Pancreas (tissue), 10 donors: ENCODE results near the gene OSBPL10. TPM values are rescaled to one million over a fixed set of nuclear protein-coding genes. Genes with fewer than 3 reads are reported as not detected.

Experiments
- ATAC-seq, 4 donors: fragments of 200-7000 bp; cut with Tn5 transposase; one replicate each; pipeline versions ENCODE4 v1.8.0 to v1.9.1; 2020; ENCODE audit warnings: mild to moderate bottlenecking in 4 of 4, moderate library complexity in 4 of 4
- DNase-seq, 6 donors: peaks; one replicate each; pipeline ENCODE4 v3.0.0-alpha.2; 2020
- FAIRE-seq: peaks from 2 replicates; lab custom pipeline; 2012; peaks lifted over from hg19 to GRCh38; lab: Jason Lieb, UNC
- H3K27ac ChIP-seq, 4 donors: fragments of 200-600 bp; sonication (generic); 1 replicate in 3 of 4; 2 replicates in 1 of 4; pipeline versions ENCODE4 v1.5.0 to v1.8.0; 2020
- H3K27me3 ChIP-seq, 4 donors: fragments of 200-600 bp; one replicate each; pipeline ENCODE4 v1.8.0; 2021
- H3K36me3 ChIP-seq, 3 donors: fragments of 200-600 bp; sonication (generic) in 1 of 3; one replicate each; pipeline versions ENCODE4 v1.5.0 to v1.8.0; 2020 to 2021
- H3K4me1 ChIP-seq, 3 donors: fragments of 200-600 bp; one replicate each; pipeline ENCODE4 v1.8.0; 2021
- H3K4me3 ChIP-seq, 4 donors: fragments of 200-600 bp; sonication (generic) in 2 of 4; one replicate each; pipeline versions ENCODE4 v1.5.0 to v1.8.0; 2020 to 2021
- H3K9me3 ChIP-seq, 4 donors: fragments of 200-600 bp; one replicate each; pipeline ENCODE4 v1.8.0; 2021
- WGBS, 2 donors: extraction: QIAGEN DNeasy Blood & Tissue Kit; methylation state at CpG; one replicate each; pipeline ENCODE4 v1.1.7; 2013; 5-methylcytosine and 5-hydroxymethylcytosine counted together
- intact Hi-C, 3 donors: fragments of 100-400 bp; cut with DNase I; formaldehyde crosslinking; loops; one replicate each; pipeline versions ENCODE4 v1.11.1 to v1.14.2; 2022
- polyA plus RNA-seq, 2 donors: library from polyadenylated mRNA; stranded (reverse); fragments of 200-250 nt; gene quantifications; one replicate each; pipeline ENCODE4 v1.2.3, GENCODE V29; 2013
- total RNA-seq, 6 donors: library from RNA; stranded (reverse); fragmentation: NEBNext Ultra II Directional in 4 of 6; extraction: Animal tissue kit (Norgen Biotek cat#: 25700) in 4 of 6; gene quantifications; one replicate each; pipeline versions ENCODE4 v1.2.1 to v1.2.4, GENCODE V29; 2021 to 2023
- TF ChIP-seq, protein P1 (sequence below), 4 donors: fragments of 200-600 bp; sonication (generic) in 3 of 4; IDR thresholded peaks; one replicate each; pipeline versions ENCODE4 v1.5.0 to v1.8.0; 2021; ENCODE audit warnings: antibody characterized with exemption in 4 of 4
- donor health status: healthy with polysubstance abuse.
- donor health status: DM: no; HTN: no; CAD: no; lungs with moderate emphysema.
- donor health status: DM: no; HTN: no; CAD: no.
- donor health status: control.
- donor health status: control.
- donor health status: Bipolar disorder and iron deficiency.
- donor health status: DM: yes; HTN: yes; CAD: no.
- donor health status: DM: no; HTN: no; CAD: no.
- donor health status: DM: no; HTN: no; CAD: no.
- donor health status: DM: yes; HTN: yes; CAD: no.

Gene OSBPL10
- total and polyA plus RNA-seq, 8 donors = 0.57 to 4.0 (median 2.2) TPM

DNA sequence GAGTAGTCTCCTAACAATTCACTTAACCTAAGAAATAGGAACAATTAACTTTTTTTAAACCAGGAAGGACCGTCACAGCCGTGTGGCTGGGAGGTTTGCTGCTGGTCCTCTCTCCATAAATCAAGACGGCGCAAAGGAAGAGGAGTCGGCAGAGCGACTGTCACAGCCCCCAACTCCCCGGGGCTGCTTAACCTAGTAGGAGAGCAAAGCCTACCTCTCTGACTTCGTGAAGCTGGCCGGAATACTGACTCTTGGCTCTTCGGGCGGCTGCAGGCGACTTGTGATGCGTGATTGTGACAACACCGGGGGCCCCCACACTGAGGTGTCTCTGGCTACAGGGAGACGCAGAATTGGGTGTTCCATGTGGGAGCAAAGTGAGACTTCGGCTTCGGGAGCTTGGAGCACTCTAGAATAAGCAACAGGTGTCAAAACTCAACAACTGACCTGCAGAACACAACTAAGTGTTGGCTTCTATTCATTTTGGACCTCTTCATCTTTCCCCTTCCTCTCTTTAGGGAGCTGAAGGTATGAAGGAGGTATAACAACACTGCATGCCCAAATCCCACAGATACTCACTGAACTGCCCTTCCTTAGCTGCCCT, 151.1 kb downstream of the OSBPL10 start:
- no peaks in the 10 kb centered on the region for H3K36me3 ChIP-seq
- intact Hi-C loops = no loop called here
- H3K4me1 ChIP-seq = no peaks in the 10 kb centered on the region
- ATAC-seq (no peak), DNase-seq (no peak), FAIRE-seq (no peak)
- H3K27me3 ChIP-seq = no peaks in the 10 kb centered on the region
- TF ChIP-seq, protein P1, sequence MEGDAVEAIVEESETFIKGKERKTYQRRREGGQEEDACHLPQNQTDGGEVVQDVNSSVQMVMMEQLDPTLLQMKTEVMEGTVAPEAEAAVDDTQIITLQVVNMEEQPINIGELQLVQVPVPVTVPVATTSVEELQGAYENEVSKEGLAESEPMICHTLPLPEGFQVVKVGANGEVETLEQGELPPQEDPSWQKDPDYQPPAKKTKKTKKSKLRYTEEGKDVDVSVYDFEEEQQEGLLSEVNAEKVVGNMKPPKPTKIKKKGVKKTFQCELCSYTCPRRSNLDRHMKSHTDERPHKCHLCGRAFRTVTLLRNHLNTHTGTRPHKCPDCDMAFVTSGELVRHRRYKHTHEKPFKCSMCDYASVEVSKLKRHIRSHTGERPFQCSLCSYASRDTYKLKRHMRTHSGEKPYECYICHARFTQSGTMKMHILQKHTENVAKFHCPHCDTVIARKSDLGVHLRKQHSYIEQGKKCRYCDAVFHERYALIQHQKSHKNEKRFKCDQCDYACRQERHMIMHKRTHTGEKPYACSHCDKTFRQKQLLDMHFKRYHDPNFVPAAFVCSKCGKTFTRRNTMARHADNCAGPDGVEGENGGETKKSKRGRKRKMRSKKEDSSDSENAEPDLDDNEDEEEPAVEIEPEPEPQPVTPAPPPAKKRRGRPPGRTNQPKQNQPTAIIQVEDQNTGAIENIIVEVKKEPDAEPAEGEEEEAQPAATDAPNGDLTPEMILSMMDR (IDR thresholded peaks at IDR 0.05) = no peak
- 89 to 93% methylated on average over 17 of the region's 17 CpGs for WGBS, 2 donors
- no peak overlapping the region for H3K27ac ChIP-seq
- no peak overlapping the region for H3K4me3 ChIP-seq
- no peaks in the 10 kb centered on the region for H3K9me3 ChIP-seq

DNA sequence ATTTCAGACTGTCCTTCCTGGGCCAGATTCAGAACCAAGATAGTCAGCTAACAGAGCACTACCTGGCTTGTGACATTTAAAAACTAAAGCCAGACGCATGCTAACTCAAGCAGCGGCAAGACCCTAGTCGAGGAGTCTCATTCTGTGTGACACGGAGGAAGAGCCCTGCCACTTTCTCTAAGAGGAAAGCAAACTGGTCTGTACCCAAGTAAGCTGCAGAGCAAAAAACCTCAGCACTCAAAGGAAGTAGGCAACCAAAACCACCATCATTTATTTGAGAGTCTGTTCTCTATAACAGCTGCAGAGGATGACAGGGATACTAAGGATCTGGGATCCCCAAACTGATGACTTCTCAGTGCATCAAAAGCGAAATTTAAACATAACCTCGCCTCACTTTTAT, 152.1 kb downstream of the OSBPL10 start:
- H3K4me3 ChIP-seq = no peak overlapping the region
- no peak for ATAC-seq
- no peaks in the 10 kb centered on the region for H3K36me3 ChIP-seq
- no peak for DNase-seq
- TF ChIP-seq, protein P1 (IDR thresholded peaks at IDR 0.05) = no peak
- no peak for FAIRE-seq
- no peaks in the 10 kb centered on the region for H3K27me3 ChIP-seq
- intact Hi-C loops = no loop called here
- 89 to 94% methylated on average over 6 of the region's 6 CpGs for WGBS, 2 donors
- H3K27ac ChIP-seq = no peak overlapping the region
- no peaks in the 10 kb centered on the region for H3K4me1 ChIP-seq
- H3K9me3 ChIP-seq = no peaks in the 10 kb centered on the region

DNA sequence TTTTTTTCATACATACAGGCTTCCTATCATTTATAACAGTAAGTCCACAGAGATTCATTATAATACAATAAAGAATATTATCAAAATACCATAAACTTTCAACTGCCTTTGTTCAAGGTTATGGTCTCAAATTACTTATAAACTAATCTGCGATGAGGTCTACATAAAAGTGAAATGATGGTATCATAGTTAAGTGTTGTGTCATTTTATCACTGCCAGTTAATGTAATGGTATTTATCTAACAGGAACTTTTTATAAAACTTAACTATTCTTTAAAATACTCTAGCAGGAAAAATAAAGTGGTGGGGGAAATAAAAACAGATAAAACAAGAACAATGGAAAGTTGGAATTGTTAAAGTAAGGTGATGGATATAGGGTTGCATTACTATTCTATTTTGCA, 153.1 kb downstream of the OSBPL10 start:
- Histone ChIP-seq H3K27ac (no peak overlapping the region), H3K9me3 (no peaks in the 10 kb centered on the region), H3K4me1 (no peaks in the 10 kb centered on the region), H3K36me3 (no peaks in the 10 kb centered on the region), H3K4me3 (no peak overlapping the region), H3K27me3 (no peaks in the 10 kb centered on the region)
- WGBS, 2 donors = 74 to 77% methylated on average over 1 of the region's 1 CpG
- ATAC-seq (no peak), FAIRE-seq (no peak), DNase-seq (no peak)
- TF ChIP-seq, protein P1 (IDR thresholded peaks at IDR 0.05) = no peak
- intact Hi-C loops = no loop called here

- TF ChIP-seq, protein P1 (IDR thresholded peaks at IDR 0.05) = no peak
- no peak for FAIRE-seq
- intact Hi-C loops = no loop called here
- no peaks in the 10 kb centered on the region for H3K36me3 ChIP-seq
- no peaks in the 10 kb centered on the region for H3K27me3 ChIP-seq
- H3K4me1 ChIP-seq = no peaks in the 10 kb centered on the region
- no peak overlapping the region for H3K4me3 ChIP-seq
- H3K9me3 ChIP-seq = no peaks in the 10 kb centered on the region
- 72 to 83% methylated on average over 3 of the region's 3 CpGs for whole genome bisulfite sequencing, 2 donors
- ATAC-seq = no peak
- DNase-seq = no peak
- no peak overlapping the region for H3K27ac ChIP-seq
These were observed 157.9 kb downstream of the OSBPL10 start for GRCh38 chr3:31823184-31823583.

DNA sequence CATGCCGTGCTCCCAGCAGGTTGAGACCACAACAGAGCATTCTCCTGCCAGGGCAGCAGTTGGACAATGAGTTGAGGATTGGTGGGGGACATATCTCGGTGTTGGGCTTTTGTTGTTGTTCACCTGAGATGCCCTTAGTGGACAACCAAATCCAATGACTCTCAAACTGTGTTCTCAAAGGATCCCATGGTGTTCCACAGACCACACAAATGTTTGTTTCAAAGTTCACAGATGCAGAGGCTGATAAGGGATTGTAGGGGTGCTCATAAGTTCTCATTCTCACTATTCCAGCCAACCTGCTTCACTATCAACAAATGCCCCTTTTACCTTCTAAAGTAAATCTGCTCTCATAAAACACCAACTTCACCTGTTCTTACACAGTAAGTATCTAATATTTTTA, 159.9 kb downstream of the OSBPL10 start:
- Histone ChIP-seq H3K36me3 (no peaks in the 10 kb centered on the region), H3K27me3 (no peaks in the 10 kb centered on the region), H3K4me3 (no peak overlapping the region), H3K27ac (no peak overlapping the region), H3K9me3 (no peaks in the 10 kb centered on the region), H3K4me1 (no peaks in the 10 kb centered on the region)
- ATAC-seq (no peak), FAIRE-seq (no peak), DNase-seq (no peak)
- TF ChIP-seq, protein P1 (IDR thresholded peaks at IDR 0.05) = no peak
- 72 to 75% methylated on average over 2 of the region's 2 CpGs for WGBS, 2 donors
- intact Hi-C loops = no loop called here
